GM12878 (cell line): ENCODE data around the gene TCF7L2. TPM values are rescaled to one million over a fixed set of nuclear protein-coding genes. Genes with fewer than 3 reads are reported as not detected.

Source experiments
- ATAC-seq: fragments of 200-7000 bp; cut with Tn5 transposase; 3 replicates; pipeline ENCODE4 v1.9.1; 2020; ENCODE audit warnings: mild to moderate bottlenecking, moderate library complexity
- BruUV-seq: library from RNA; stranded (reverse); fragments of 400-500 nt; replicated peaks from 2 replicates; lab custom pipeline; 2021; lab: Mats Ljungman, UMichigan
- CTCF ChIA-PET: fragments of 300-600 bp; sonication (Branson Sonifier 250); formaldehyde crosslinking; extraction: SDS; loops from one replicate; lab custom pipeline; 2021; ENCODE audit warnings: inconsistent platforms; lab: Yijun Ruan, JAX
- POLR2A ChIA-PET: fragments of 350-600 bp; formaldehyde crosslinking; extraction: SDS; loops from one replicate; lab custom pipeline; 2021; ENCODE audit warnings: inconsistent platforms; lab: Charles Lee
- RAD21 ChIA-PET: fragments of 300-600 bp; sonication (Branson Sonifier 250); formaldehyde crosslinking; loops from one replicate; lab custom pipeline; 2023; ENCODE audit warnings: antibody characterized with exemption; ENCODE audit not compliant: unreplicated experiment; lab: Charles Lee
- SMC1A ChIA-PET: fragments of 300-600 bp; sonication (Branson Sonifier 250); formaldehyde crosslinking; loops from one replicate; lab custom pipeline; 2023; ENCODE audit not compliant: unreplicated experiment, uncharacterized antibody; lab: Charles Lee
- DNase-seq: peaks from one replicate; pipeline ENCODE4 v3.0.0-alpha.2; 2011; ENCODE audit warnings: low read depth, low spot score
- FAIRE-seq: peaks from 3 replicates; lab custom pipeline; 2011; peaks lifted over from hg19 to GRCh38; lab: Jason Lieb, UNC
- H2AFZ ChIP-seq: 2 replicates; pipeline ENCODE4 v1.6.0; 2011; ENCODE audit warnings: low read depth, low read length, control low read depth; ENCODE audit not compliant: control insufficient read depth
- H3K27ac ChIP-seq: 2 replicates; pipeline ENCODE4 v1.5.1; 2011; ENCODE audit warnings: control low read depth; ENCODE audit not compliant: control insufficient read depth, insufficient read depth
- H3K27me3 ChIP-seq, 2 experiments: replicated peaks in 1 of 2; 2 replicates each; pipeline versions ENCODE4 v1.6.0 to v1.6.1; 2011; ENCODE audit warnings: low read length in 1 of 2; ENCODE audit not compliant: control insufficient read depth in 2 of 2, insufficient read depth in 2 of 2
- H3K36me3 ChIP-seq, 2 experiments: 2 replicates each; pipeline ENCODE4 v1.5.1; 2011; ENCODE audit warnings: low read length in 1 of 2; ENCODE audit not compliant: control insufficient read depth in 2 of 2, insufficient read depth in 2 of 2
- H3K4me1 ChIP-seq: 2 replicates; pipeline ENCODE4 v1.6.1; 2011; ENCODE audit warnings: mild to moderate bottlenecking, low read length, moderate library complexity, mixed read lengths; ENCODE audit not compliant: control insufficient read depth, insufficient read depth
- H3K4me2 ChIP-seq: 2 replicates; pipeline ENCODE4 v1.6.0; 2011; ENCODE audit warnings: control low read depth; ENCODE audit not compliant: control insufficient read depth, insufficient read depth
- H3K4me3 ChIP-seq: fragments of 200-600 bp; sonication (generic); 2 replicates; pipeline ENCODE4 v1.5.1; 2016
- H3K79me2 ChIP-seq: 2 replicates; pipeline ENCODE4 v1.6.0; 2011; ENCODE audit warnings: low read length; ENCODE audit not compliant: control insufficient read depth, insufficient read depth
- H3K9ac ChIP-seq: 2 replicates; pipeline ENCODE4 v1.8.0; 2011; ENCODE audit warnings: low read length, control low read depth, mixed read lengths; ENCODE audit not compliant: control insufficient read depth, insufficient read depth
- H3K9me3 ChIP-seq: replicated peaks from 3 replicates; pipeline ENCODE4 v1.5.1; 2011; ENCODE audit warnings: mild to moderate bottlenecking, low read length; ENCODE audit not compliant: control insufficient read depth, insufficient read depth
- H4K20me1 ChIP-seq: 2 replicates; pipeline ENCODE4 v1.6.0; 2011; ENCODE audit not compliant: control insufficient read depth, insufficient read depth
- EED ChIP-seq: sonication (generic); IDR thresholded peaks from 2 replicates; pipeline ENCODE4 v1.6.1; 2016; ENCODE audit warnings: antibody characterized with exemption, low read depth
- EP300 ChIP-seq, 2 experiments: fragments of 150-350 bp in 1 of 2; IDR thresholded peaks; 2 replicates each; pipeline ENCODE4 v1.6.1; 2011 to 2012; ENCODE audit warnings: low read depth in 2 of 2, low read length in 2 of 2, borderline replicate concordance in 1 of 2, improper control_type of control experiment in 1 of 2, inconsistent platforms in 1 of 2; ENCODE audit not compliant: control insufficient read depth in 1 of 2
- FOS ChIP-seq: IDR thresholded peaks from 3 replicates; pipeline ENCODE4 v1.6.1; 2011; ENCODE audit warnings: borderline replicate concordance; ENCODE audit not compliant: insufficient read length; ENCODE audit errors: extremely low read depth
- HDAC6 ChIP-seq: fragments of 200-600 bp; sonication (generic); IDR thresholded peaks from one replicate; pipeline ENCODE4 v1.8.0; 2017; ENCODE audit warnings: antibody characterized with exemption; ENCODE audit not compliant: unreplicated experiment
- IRF4 ChIP-seq: IDR thresholded peaks from 2 replicates; pipeline ENCODE4 v1.6.1; 2011; ENCODE audit warnings: low read depth, low read length
- JUNB ChIP-seq: IDR thresholded peaks from 2 replicates; pipeline ENCODE4 v1.6.1; 2016; ENCODE audit warnings: antibody characterized with exemption, mild to moderate bottlenecking
- MXI1 ChIP-seq: fragments of 150-350 bp; IDR thresholded peaks from 2 replicates; pipeline ENCODE4 v1.6.1; 2011; ENCODE audit warnings: low read depth, mild to moderate bottlenecking, inconsistent platforms, low read length, improper control_type of control experiment
- NFYB ChIP-seq: IDR thresholded peaks from 2 replicates; pipeline ENCODE4 v1.6.1; 2011; ENCODE audit warnings: low read depth, mild to moderate bottlenecking, low read length, improper control_type of control experiment, moderate library complexity; ENCODE audit not compliant: insufficient read depth
- NKRF ChIP-seq: fragments of 450-650 bp; conservative IDR thresholded peaks from 2 replicates; pipeline ENCODE4 v1.6.1; 2017; ENCODE audit warnings: mild to moderate bottlenecking, moderate library complexity
- PAX8 ChIP-seq: fragments of 450-650 bp; IDR thresholded peaks from 2 replicates; pipeline ENCODE4 v1.6.1; 2017; ENCODE audit warnings: mild to moderate bottlenecking, moderate library complexity
- RB1 ChIP-seq: fragments of 450-650 bp; formaldehyde crosslinking; IDR thresholded peaks from 2 replicates; pipeline ENCODE4 v1.6.1; 2017; ENCODE audit warnings: mild to moderate bottlenecking, borderline replicate concordance
- RUNX3 ChIP-seq: IDR thresholded peaks from 2 replicates; pipeline ENCODE4 v1.6.1; 2012; ENCODE audit warnings: low read length, inconsistent platforms
- SIX5 ChIP-seq: IDR thresholded peaks from 2 replicates; pipeline ENCODE4 v1.6.1; 2011; ENCODE audit warnings: mild to moderate bottlenecking, low read depth, low read length, moderate library complexity; ENCODE audit not compliant: severe bottlenecking
- SKIL ChIP-seq: fragments of 450-650 bp; IDR thresholded peaks from 2 replicates; pipeline ENCODE4 v1.6.1; 2017; ENCODE audit warnings: mild to moderate bottlenecking, low read depth, inconsistent platforms; ENCODE audit not compliant: poor library complexity, severe bottlenecking
- SRF ChIP-seq, 2 experiments: IDR thresholded peaks; 2 replicates each; pipeline ENCODE4 v1.6.1; 2011; ENCODE audit warnings: low read depth in 2 of 2, low read length in 2 of 2, mild to moderate bottlenecking in 1 of 2, moderate library complexity in 1 of 2
- USF1 ChIP-seq: IDR thresholded peaks from 2 replicates; pipeline ENCODE4 v1.6.1; 2011; ENCODE audit warnings: borderline replicate concordance, low read depth, mild to moderate bottlenecking, moderate library complexity, mixed read lengths, low read length; ENCODE audit not compliant: insufficient read depth; ENCODE audit errors: extremely low read length
- ZNF217 ChIP-seq: fragments of 450-650 bp; IDR thresholded peaks from 2 replicates; pipeline ENCODE4 v1.6.1; 2017; ENCODE audit warnings: antibody characterized with exemption, mild to moderate bottlenecking
- WGBS: methylation state at CpG from one replicate; pipeline ENCODE4 v1.1.6; 2016; ENCODE audit warnings: low lambda C conversion rate; ENCODE audit not compliant: insufficient replicate concordance, insufficient coverage; ENCODE audit errors: missing lambda C conversion rate; 5-methylcytosine and 5-hydroxymethylcytosine counted together
- in situ Hi-C: fragments of 300-500 bp; cut with MboI; formaldehyde crosslinking; loops from 9 replicates; pipeline ENCODE4 v1.14.3; 2018; ENCODE audit warnings: mixed read lengths
- intact Hi-C: fragments of 100-400 bp; cut with micrococcal nuclease; formaldehyde crosslinking; loops from one replicate; pipeline ENCODE4 v1.14.2; 2022; ENCODE audit not compliant: unreplicated experiment
- polyA plus RNA-seq, 11 experiments: library from polyadenylated mRNA; depleted of rRNA in 4 of 11; unstranded in 6 of 11; stranded (reverse) in 5 of 11; fragments of >200 nt; fragmentation: Nextera tagmentation in 4 of 11; fragmentation: Illumina TruSeq in 1 of 11; extraction: Ambion mirVana in 4 of 11; extraction: Trizol in 1 of 11; gene quantifications; 1 replicate in 1 of 11; 2 replicates in 10 of 11; pipeline versions ENCODE4 v1.2.1 to v1.2.3, GENCODE V29; 2011 to 2016; ENCODE audit warnings: inconsistent platforms in 2 of 11, missing spikeins in 2 of 11, low read depth in 1 of 11
- total RNA-seq, 4 experiments: library from RNA; depleted of rRNA in 3 of 4; stranded (reverse); fragments of >200 nt in 3 of 4; fragmentation: Illumina TruSeq in 1 of 4; extraction: Trizol in 1 of 4; gene quantifications; 2 replicates each; pipeline versions ENCODE4 v1.2.1 to v1.2.3, GENCODE V29; 2013 to 2021

The TCF7L2 gene
- total and polyA plus RNA-seq, 10 of the 15 experiments (the other 5 are each of a cell fraction or from before 2014, with no cell fraction given): 0.02 to 1.1 (median 0.35) TPM; not detected in 4

- ATAC-seq: no peak
- DNase-seq: no peak
- H4K20me1 ChIP-seq: no peaks in the 10 kb centered on the region
- in situ Hi-C loops (no loop called here), intact Hi-C loops (no loop called here)
- H3K9ac ChIP-seq: no peak overlapping the region
- H3K27me3 ChIP-seq: no peaks in the 10 kb centered on the region; a peak in 1 of 4 replicates
- no peaks in the 10 kb centered on the region for H3K9me3 ChIP-seq
- no peak overlapping the region for H3K4me3 ChIP-seq
- ChIA-PET SMC1A (no interaction called here), CTCF (no interaction called here), RAD21 (no interaction called here), POLR2A (no interaction called here)
- H3K27ac ChIP-seq: no peak overlapping the region
- no peak overlapping the region for H3K4me2 ChIP-seq
- FAIRE-seq: no peak
- TF ChIP-seq USF1 (no peak), MXI1 (no peak), HDAC6 (no peak), SKIL (no peak), IRF4 (no peak), FOS (no peak), JUNB (no peak), NFYB (no peak), EP300 (IDR thresholded peaks at IDR 0.05; ENCODE audit: borderline replicate concordance in 1 of 2, control insufficient read depth in 1 of 2, low read depth in 2 of 2, low read length in 2 of 2) (no peak), ZNF217 (no peak), SIX5 (no peak), RB1 (no peak), RUNX3 (no peak), NKRF (no peak), EED (no peak), PAX8 (no peak), SRF (IDR thresholded peaks at IDR 0.05; ENCODE audit: low read depth in 2 of 2, low read length in 2 of 2) (no peak)
- WGBS: 77% methylated on average over 9 of the region's 9 CpGs
- no peaks in the 10 kb centered on the region for H3K36me3 ChIP-seq
- no peaks in the 10 kb centered on the region for H3K4me1 ChIP-seq
- no TSS peak for BruUV-seq
- no peak overlapping the region for H2AFZ ChIP-seq
- H3K79me2 ChIP-seq: no peaks in the 10 kb centered on the region
Observed at GRCh38 chr10:112913661-112914287, 36.3 kb upstream of the TCF7L2 start.
